Measurements from ENCODE around the gene B3GNT5.

B3GNT5 gene

GRCh38 chr3:183230826-183231225 is 22.2 kb upstream of the B3GNT5 start:
- DNase-seq: no peak

- no peak for DNase-seq
Measured at GRCh38 chr3:183233966-183234365, 19.1 kb upstream of the B3GNT5 start.

GRCh38 chr3:183239046-183239445 is 14.0 kb upstream of the B3GNT5 start:
- no peak for DNase-seq

DNA sequence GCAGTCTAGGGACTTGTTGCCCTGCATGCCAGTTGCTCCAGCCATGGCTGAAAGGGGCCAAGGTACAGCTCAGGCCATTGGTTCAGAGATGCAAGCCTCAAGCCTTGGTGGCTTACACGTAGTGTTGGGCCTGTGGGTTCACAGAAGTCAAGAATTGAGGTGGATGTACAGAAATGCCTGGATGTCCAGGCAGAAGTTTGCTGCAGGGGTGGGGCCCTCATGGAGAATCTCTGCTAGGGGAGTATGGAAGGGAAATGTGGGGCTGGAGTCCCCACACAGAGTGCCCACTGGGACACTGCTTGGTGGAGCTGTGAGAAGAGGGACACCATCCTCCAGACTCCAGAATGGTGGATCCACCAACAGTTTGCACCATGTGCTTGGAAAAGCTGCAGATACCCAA is 10.6 kb upstream of the B3GNT5 start:
- DNase-seq: no peak

GRCh38 chr3:183244219-183244618 is 8.8 kb upstream of the B3GNT5 start:
- DNase-seq: no peak

GRCh38 chr3:183244981-183245476 is 8.0 kb upstream of the B3GNT5 start:
- DNase-seq: no peak

DNA sequence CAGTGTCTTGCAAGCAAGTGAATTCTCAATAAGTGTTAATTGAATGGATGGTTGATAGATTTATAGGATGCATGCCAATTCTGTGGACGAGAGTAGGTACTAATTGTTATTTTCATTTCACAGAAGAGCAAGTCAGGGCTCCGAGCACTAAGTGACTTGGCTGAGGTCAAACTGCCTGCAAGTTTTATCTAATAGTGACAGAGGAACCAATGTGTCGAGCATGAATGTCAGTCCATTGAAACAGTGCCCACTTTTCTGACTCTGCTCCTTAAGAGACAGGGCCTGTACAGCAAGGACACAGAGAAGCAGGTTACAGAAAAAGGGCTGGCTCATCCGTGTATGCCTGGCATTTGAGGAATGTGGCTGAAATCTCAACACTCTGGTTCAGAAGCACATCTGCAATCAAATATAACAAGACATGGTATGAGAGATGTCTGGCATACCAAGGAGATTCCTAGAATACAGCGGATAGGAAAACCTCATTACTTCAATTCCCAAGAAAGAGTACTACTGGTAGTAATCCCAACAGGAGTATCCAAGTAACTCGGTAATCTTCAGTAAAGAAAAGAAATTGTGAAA is 6.0 kb upstream of the B3GNT5 start:
- no peak for DNase-seq

- no peak for DNase-seq
Measured at GRCh38 chr3:183249006-183249718, 3.9 kb upstream of the B3GNT5 start.

GRCh38 chr3:183252118-183252782 is 803 bp upstream of the B3GNT5 start:
- DNase-seq: no peak

DNA sequence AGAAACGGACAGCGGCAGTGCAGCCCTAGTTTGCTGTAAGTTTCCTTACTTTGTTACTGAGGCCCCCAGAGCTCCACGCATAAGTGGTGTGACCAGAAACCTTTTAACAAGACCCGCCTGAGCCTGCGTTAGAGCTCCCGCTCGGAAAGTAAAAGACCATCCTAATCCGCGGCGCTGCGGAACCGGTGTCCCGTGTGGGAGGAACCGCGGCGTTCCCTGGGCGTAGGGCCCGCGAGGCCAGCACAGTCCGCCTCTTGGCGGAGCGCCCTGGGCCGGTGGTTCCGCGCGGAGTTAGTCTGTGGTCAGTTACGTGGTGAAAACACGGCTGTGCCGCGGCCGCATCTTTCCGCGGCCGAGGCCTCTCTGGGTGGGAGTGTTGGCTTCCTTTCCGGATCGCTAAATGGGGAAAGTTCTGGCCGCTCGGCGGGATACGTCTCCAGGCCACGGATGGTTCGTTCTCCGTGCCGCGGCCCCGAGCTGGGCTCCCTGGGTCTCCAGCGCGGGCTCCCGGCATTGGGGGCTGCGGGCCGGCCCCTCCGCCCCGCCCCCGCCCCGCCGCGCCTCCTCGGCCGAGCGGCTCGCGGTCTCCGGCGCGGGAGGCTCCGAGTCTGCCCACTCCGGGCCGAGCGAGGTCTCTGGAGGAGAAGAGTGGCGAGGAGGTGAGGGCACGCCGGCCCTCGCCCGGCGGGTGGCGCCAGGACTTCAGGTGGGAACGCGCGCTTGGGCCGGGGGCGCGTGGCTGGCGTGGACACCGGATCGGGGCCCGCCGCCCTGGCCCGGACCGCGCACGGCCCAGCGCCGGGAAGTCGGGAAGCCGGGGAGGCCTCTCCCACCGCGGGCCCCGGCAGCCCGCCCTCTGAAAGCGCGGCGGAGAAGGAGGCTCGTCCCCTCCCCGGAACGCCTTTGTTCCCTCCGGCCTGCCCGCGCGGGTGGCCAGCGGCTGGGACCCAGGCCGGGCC is 754 bp downstream of the B3GNT5 start:
- no peak for DNase-seq

GRCh38 chr3:183254487-183255347 is 1.7 kb downstream of the B3GNT5 start:
- DNase-seq: no peak

GRCh38 chr3:183255348-183255730 is 2.3 kb downstream of the B3GNT5 start:
- DNase-seq: no peak

GRCh38 chr3:183259087-183259486 is 6.0 kb downstream of the B3GNT5 start:
- DNase-seq: no peak

DNA sequence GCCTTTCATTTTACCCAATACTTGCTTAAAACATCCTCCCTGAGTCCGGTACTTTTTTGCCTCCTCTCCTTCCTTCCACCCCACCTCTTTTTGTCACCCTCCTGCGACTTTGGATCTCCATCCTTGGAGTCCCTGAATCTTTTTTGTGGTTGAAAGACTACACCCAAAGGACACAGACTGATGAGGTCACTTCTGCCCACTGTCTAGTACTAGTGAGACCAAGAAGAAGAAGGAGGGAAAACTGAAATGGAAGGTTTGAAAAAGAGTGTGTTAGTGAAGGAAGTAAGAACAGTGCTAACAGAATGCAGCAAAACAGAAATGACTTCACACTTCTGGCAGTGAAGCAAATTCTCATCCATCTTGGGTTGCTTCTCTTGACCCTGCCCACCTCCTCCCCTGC is 6.6 kb downstream of the B3GNT5 start:
- DNase-seq: no peak

GRCh38 chr3:183260167-183260904 is 7.3 kb downstream of the B3GNT5 start:
- no peak for DNase-seq

- no peak for DNase-seq
Measured at GRCh38 chr3:183261151-183261724, 8.2 kb downstream of the B3GNT5 start.

- DNase-seq: no peak
Measured at GRCh38 chr3:183262875-183263378, 9.9 kb downstream of the B3GNT5 start.

DNA sequence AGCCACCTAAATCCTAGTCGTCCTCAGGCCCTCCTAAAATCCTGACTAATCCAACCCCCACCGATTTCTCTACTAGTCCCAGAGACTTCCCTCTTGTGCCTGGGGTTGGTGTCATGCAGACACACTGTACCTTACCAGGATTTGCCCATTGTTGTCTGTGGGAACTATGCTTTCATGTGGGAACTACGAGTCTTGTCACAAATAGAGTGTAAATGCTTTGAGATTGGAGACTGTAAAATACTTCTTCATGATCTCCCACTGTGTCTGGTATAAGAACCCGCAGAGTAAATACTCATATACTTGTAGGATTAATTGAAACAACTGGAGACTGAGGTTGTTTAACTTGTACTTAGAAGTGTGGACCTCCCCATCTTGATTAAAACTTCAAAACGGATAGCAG is 11.2 kb downstream of the B3GNT5 start:
- no peak for DNase-seq

GRCh38 chr3:183265157-183265642 is 12.1 kb downstream of the B3GNT5 start:
- no peak for DNase-seq

- DNase-seq: peak; percentile 76
Measured at GRCh38 chr3:183265834-183266417, 12.9 kb downstream of the B3GNT5 start.
